ENCODE results near the gene CFL2.

CFL2 gene

DNA sequence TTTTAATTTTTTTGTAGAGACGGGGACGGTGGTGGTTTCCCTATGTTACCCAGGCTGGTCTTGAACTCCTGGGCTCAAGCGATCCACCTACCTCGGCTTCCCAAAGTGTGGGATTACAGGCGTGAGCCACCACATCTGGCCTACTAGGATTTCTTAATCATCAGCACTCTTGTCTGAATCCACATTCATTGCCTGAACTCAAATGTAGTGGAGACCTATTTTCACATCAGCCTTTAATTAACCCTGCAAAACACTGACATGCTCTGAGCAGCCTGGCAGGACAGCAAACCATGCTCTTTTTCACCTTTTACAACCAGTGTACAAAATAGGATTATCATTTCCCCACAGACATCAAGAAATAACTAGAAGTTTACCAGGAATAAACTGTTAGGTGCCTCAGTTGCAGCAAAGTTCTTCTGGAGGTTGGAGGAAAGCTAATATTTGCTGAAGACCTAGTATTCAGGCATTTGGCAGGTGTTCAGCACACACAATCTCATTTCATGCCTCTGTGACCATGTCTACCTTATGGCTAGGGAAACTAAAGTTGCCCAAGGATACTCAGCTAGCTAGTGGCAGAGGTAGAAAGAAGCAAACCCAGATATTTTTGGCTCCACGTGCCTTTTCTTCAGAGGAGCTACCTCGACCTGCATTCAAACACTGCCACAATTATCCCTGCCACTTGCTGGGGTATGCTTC lies 37.7 kb downstream of the CFL2 start:
- no peak for DNase-seq

DNA sequence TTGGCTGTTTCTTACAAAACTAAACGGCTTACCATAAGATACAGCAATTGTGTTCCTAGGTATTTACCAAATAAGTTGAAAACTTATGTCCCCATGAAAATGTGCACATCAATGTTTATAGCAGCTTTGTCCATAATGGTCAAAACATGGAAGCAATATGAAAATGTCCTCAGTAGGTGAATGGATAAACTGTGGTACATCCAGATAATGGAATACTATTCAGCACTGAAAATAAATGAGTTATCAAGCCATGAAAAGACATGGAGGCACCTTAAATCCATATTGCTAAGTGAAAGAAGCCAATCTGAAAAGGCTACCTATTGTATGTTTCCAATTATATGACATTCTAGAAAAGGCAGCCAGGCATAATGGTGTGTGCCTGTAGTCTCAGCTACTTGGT lies 40.7 kb downstream of the CFL2 start:
- no peak for DNase-seq

DNA sequence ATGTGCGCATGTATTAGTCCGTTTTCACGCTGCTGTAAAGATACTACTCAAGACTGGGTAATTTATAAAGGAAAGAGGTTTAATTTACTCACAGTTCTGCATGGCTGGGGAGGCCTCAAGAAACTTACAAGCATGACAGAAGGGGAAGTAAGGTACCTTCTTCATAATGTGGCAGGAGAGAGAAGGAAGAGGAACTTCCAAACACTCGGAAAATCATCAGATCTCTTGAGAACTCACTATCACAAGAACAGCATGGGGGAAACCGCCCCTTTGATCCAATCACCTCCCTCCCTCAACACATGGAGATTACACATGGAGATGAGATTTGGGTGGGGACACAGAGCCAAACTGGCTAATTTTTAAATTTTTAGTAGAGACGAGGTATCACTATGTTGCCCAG lies 42.7 kb downstream of the CFL2 start:
- DNase-seq: no peak

DNA sequence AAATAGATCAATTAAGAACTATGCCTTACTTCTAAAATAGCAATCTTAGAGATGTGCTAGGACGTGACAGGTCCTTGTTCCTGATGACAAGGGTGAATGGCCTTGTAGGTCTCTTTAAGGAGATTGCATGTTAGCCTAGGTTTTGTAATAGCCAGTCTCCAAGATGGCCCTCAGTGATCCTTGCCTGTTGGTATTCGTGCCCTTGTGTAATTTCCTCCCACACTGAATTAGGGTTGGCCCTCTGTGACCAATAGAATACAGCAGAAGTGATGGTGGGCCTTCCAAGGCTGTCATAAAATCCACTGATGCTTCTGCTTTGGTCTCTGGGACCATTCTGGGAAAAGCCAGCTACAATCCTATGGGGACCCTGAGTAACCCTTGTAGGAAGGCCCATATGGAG lies 46.3 kb downstream of the CFL2 start:
- DNase-seq: no peak

DNA sequence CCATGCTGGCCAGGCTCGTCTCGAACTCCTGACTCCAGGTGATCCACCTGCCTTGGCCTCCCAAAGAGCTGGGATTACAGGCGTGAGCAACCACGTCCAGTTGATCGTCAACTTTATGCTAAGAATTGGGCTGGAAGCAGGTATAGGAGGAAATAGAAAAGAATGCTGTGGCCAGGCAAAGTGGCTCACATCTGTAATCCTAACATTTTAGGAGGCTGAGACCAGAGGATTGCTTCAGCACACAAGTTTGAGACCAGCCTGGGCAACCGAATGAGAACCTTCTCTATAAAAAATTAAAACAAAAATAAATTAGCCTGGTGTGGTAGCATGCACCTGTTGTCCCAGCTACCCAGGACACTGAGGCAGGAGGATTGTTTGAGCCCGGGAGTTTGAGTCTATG lies 47.4 kb downstream of the CFL2 start:
- DNase-seq: no peak

DNA sequence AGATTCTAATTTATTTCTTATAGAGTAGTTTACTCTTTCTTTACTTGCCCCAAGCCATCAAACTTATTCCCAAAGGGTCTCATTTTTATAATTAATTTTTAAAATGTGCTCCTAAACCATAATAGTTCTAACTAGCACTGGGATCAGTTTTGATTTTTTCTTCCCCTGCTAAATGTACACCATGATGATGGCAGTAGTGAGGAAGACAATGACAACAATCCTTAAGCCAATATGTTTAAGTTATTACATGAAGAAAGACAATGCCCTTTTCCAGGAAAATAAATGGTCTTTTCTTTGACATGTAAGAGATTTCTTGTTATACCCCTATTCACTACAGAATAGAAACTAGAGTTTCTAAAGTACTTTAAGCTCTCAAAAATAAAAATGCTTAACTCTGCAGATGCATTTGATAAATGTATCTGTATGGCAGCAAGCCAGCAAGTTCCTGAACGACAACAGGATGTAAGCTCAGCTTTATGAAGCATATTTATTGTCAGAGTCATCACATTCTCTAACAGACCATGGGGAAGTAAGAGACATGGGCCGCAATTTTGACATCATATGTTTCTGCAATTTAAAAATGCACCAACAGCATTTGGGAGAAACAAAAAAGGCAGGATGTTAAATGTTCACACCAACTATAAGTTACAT lies 48.5 kb downstream of the CFL2 start:
- DNase-seq: no peak

DNA sequence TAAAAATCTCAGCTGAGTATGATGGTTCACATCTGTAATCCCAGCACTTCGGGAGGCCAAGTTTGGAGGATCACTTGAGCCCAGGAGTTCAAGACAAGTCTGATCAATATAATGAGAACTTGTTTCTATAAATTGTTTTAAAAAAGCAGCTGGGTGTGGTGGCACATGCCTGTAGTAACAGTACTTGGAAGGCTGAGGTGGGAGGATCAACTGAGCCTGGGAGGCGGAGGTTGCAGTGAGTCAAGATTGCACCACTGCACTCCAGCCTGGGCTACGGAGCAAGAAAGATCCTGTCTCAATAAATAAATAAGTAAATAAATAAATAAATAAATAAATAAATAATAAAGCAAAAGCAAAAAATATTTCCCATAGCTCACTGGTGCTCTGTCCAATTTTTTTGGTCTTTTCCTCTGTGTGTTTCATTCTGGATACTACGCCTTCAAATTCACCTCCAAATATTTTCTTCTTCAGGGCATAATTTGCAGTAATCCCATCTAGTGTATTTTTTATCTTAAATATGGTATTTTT lies 51.8 kb downstream of the CFL2 start:
- DNase-seq: no peak

DNA sequence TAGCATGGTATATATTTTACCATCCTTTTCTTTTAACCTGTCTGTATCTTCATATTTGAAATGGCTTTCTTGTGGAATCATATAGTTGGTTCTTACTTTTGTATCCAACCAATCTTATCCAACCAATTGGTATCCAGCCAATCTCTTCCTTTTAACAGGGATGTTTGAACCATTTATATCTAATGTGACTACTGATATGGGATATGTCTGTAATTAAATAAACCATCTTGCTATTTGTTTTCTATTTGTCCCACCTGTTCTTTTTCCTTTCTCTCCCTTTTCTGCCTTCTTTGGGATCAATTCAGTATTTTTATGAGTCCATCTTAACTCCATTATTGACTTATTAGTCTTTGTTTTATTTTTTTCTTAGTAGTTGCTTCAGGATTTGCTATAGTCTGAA lies 53.6 kb downstream of the CFL2 start:
- DNase-seq: no peak
